PFSK-1 (cell line): Measurements from ENCODE around the gene TNNC1.

Experiments used
- POLR2AphosphoS5 ChIP-seq: IDR thresholded peaks from 2 replicates; pipeline ENCODE4 v1.6.1; 2012; ENCODE audit warnings: low read depth, mild to moderate bottlenecking, control low read depth, low read length, moderate library complexity
- TAF1 ChIP-seq: IDR thresholded peaks from 2 replicates; pipeline ENCODE4 v1.6.1; 2012; ENCODE audit warnings: low read length, control low read depth, borderline replicate concordance; ENCODE audit not compliant: insufficient read depth

GRCh38 chr3:52456169-52456799 lies 2.4 kb upstream of the TNNC1 start:
- TF ChIP-seq POLR2AphosphoS5 (no peak), TAF1 (no peak)
